ENCODE results near the gene RPUSD1. TPM values are rescaled to one million over a fixed set of nuclear protein-coding genes. Genes with fewer than 3 reads are reported as not detected.

Gene RPUSD1
- total and polyA plus RNA-seq, 8 donors = 6.2 to 21.1 (median 9.8) TPM

DNA sequence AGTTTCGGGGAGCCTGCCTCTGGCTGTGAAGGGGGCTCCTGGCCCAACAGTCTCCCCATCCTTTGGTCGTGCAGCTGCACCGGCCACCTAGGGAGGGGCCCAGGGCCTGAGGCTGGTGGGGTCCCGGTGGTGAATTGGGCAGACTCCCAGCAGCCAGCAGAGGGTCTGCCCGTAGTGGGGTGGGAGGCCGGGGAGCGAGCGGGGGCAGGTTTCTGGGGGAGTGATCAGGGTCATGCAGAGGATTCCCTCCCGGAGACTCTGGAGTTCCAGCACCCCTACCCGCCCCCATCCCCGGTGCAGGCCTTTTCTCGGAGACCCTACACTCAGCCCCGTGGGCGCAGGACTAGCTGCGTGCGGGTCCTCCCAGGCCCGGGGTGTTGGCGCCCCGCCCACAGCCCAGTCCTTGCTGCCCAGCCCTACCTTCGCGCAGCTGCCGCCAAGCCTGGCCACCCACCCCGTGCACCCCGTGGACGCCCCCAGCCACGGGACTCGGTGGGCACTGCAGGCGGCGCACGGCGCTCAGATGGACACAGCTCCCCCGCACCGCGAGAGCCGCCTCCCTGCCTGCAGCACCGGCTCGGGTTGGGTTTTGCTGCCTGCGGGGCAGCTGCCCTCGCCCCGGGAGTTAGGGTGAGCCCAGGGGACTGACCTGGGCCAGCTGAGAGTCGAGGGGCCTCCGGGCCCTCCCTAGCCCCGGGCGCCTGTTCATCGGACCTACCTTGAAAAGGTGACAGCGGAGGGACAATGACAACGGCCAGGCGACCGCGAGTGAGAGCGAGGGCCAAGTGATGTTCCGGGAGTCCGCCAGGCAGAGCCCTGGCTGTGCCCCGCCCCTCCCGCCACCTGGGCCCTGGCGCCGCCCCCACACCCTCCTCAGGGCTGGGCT lies 12.0 kb upstream of the RPUSD1 start, which contains the start of gene GNG13:
GNG13 (minus strand) TSS at position 787 of the 886 bp plus-strand sequence. CDS start 1,657 bp downstream, outside the sequence.
- 4 to 5% methylated on average over 47 to 57 of the region's 57 CpGs for WGBS, 2 donors
- ATAC-seq = peak in 1 of 4 donors; percentile 6
- Histone ChIP-seq H3K27ac (no peak within 1 kb of the TSS), H3K9me3 (no peaks in the 10 kb centered on the region), H3K27me3 (peaks cover 0 to 13% (median 0%) of the 10 kb centered on the region in 4 donors), H3K4me1 (no peaks in the 10 kb centered on the region), H3K36me3 (no peaks in the 10 kb centered on the region), H3K4me3 (no peak within 1 kb of the TSS)
- intact Hi-C loops (cut with DNase I) = no loop called here
- FAIRE-seq = no peak
- peak in 1 of 6 donors; percentile 73 for DNase-seq
- no peak for TF ChIP-seq CTCF (IDR thresholded peaks at IDR 0.05)

GRCh38 chr16:799111-799947 lies 11.1 kb upstream of the RPUSD1 start:
- intact Hi-C loops (cut with DNase I) = no loop called here
- no peak overlapping the region for H3K4me3 ChIP-seq
- peaks cover 0 to 13% (median 0%) of the 10 kb centered on the region in 4 donors for H3K27me3 ChIP-seq
- no peaks in the 10 kb centered on the region for H3K4me1 ChIP-seq
- no peak for TF ChIP-seq CTCF (IDR thresholded peaks at IDR 0.05)
- FAIRE-seq (no peak), DNase-seq (peak in 1 of 6 donors; percentile 62), ATAC-seq (no peak)
- H3K9me3 ChIP-seq = no peaks in the 10 kb centered on the region
- H3K27ac ChIP-seq = no peak overlapping the region
- no peaks in the 10 kb centered on the region for H3K36me3 ChIP-seq
- WGBS, 2 donors = 62 to 64% methylated on average over 22 of the region's 22 CpGs

DNA sequence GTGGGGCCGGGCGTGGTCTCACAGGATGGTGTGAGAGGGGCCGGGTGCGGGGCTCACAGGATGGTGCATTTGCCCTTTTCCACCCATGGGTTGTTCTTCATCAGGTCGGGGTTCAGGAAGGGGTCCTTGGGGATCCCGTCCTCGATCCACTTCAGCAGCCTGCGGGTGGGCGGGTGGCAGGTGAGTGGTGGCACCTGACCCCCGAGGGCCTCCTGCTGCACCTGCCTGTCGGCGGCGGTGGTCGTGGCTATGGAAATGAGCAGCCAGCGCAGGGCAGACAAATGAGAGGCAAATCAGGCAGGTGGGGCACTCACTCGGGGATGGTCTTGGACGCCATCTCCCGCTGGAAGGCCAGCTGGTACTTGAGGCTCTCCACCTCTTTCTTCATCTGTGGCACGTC lies 10.5 kb upstream of the RPUSD1 start:
- no peak overlapping the region for H3K27ac ChIP-seq
- H3K27me3 ChIP-seq = peaks cover 0 to 13% (median 0%) of the 10 kb centered on the region in 4 donors
- no peaks in the 10 kb centered on the region for H3K4me1 ChIP-seq
- no peak for TF ChIP-seq CTCF (IDR thresholded peaks at IDR 0.05)
- no peaks in the 10 kb centered on the region for H3K9me3 ChIP-seq
- no peak for ATAC-seq
- no peaks in the 10 kb centered on the region for H3K36me3 ChIP-seq
- no peak overlapping the region for H3K4me3 ChIP-seq
- DNase-seq = peak in 1 of 6 donors; percentile 66
- intact Hi-C loops (cut with DNase I) = no loop called here
- no peak for FAIRE-seq
- 86 to 91% methylated on average over 19 of the region's 19 CpGs for WGBS, 2 donors

- H3K9me3 ChIP-seq = no peaks in the 10 kb centered on the region
- no peak overlapping the region for H3K27ac ChIP-seq
- H3K4me1 ChIP-seq = no peaks in the 10 kb centered on the region
- DNase-seq = no peak
- no peak overlapping the region for H3K4me3 ChIP-seq
- no peak for TF ChIP-seq CTCF (IDR thresholded peaks at IDR 0.05)
- intact Hi-C loops (cut with DNase I) = no loop called here
- H3K36me3 ChIP-seq = no peaks in the 10 kb centered on the region
- FAIRE-seq = no peak
- peaks cover 0 to 13% (median 0%) of the 10 kb centered on the region in 4 donors for H3K27me3 ChIP-seq
- no peak for ATAC-seq
- 90 to 96% methylated on average over 22 of the region's 22 CpGs for WGBS, 2 donors
Observed at GRCh38 chr16:797686-798085, 9.5 kb upstream of the RPUSD1 start.

Measured in pancreas (tissue), 10 donors.